Retinal pigment epithelial cell (primary cell): Measurements from ENCODE around the gene SPAM1.
"Not testable (repeated sequence)": the region's sequence is repeated elsewhere in the genome, so short reads cannot be mapped to it uniquely, and the experiment has no call there.

Experiments used
- DNase-seq: peaks from one replicate; pipeline ENCODE4 v3.0.0-alpha.2; 2010; ENCODE audit warnings: low read depth
- H3K4me3 ChIP-seq: 2 replicates; pipeline ENCODE4 v1.5.1; 2011; ENCODE audit warnings: mild to moderate bottlenecking, low read length, control low read depth, moderate library complexity
- TF ChIP-seq, protein P1 (sequence below): conservative IDR thresholded peaks from 2 replicates; pipeline ENCODE4 v1.5.1; 2011; ENCODE audit warnings: low read depth, low read length, control low read depth, inconsistent platforms

The SPAM1 gene

DNA sequence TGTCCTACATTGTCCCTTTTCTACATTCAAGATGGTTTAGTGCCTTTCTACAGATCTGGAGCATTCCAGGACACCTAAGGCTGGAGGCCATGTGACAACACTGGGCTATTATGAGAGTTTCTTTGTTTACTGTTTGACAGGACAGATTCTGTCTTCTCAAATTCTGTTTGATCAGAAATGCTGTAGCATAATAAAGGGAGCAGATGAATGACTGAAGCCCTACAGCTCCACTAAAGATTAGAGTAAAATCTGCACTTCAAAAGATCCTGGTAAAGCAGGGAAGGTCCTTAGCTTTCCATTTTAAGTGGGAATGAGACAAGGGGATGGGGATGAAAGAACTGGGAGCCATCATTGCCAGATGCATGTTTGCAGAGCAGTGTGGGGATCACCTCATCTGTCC is 69.4 kb downstream of the SPAM1 start:
- H3K4me3 ChIP-seq: no peak overlapping the region
- TF ChIP-seq, protein P1, sequence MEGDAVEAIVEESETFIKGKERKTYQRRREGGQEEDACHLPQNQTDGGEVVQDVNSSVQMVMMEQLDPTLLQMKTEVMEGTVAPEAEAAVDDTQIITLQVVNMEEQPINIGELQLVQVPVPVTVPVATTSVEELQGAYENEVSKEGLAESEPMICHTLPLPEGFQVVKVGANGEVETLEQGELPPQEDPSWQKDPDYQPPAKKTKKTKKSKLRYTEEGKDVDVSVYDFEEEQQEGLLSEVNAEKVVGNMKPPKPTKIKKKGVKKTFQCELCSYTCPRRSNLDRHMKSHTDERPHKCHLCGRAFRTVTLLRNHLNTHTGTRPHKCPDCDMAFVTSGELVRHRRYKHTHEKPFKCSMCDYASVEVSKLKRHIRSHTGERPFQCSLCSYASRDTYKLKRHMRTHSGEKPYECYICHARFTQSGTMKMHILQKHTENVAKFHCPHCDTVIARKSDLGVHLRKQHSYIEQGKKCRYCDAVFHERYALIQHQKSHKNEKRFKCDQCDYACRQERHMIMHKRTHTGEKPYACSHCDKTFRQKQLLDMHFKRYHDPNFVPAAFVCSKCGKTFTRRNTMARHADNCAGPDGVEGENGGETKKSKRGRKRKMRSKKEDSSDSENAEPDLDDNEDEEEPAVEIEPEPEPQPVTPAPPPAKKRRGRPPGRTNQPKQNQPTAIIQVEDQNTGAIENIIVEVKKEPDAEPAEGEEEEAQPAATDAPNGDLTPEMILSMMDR: no peak
- DNase-seq: no peak

DNA sequence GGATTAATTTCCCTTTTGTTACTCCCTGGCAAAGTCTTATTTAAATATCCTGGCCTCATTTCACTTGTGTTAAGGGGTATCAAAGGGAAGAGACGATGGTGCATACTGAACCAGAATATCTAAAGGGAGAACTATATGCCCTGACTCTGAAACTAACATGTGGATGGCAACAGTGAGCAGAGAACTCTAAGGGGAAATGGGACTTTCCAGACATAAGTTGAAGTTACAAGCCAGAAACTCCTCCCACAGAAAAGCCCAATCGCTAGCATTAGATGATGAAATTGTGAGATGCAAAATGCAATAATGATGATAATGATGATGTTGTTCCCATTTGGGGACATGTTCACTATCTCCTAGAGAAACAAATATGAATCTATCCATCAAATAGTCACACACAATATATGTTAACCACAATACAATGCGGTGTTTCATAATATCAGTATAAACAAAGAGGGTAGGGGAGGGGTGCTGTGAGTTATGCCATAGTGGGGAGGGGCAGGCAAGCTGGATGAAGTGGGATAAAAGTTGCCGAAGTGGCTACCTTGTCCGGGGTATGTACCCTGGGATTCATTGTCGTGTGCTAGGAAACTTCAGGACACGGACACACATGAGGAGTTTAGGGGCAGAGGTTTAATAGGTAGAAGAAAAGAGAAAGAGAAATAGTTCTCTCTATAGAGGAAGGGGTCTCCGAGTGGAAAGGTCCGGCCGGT is 70.7 kb downstream of the SPAM1 start:
- H3K4me3 ChIP-seq: no peak overlapping the region
- DNase-seq: no peak
- TF ChIP-seq, protein P1: no peak

DNA sequence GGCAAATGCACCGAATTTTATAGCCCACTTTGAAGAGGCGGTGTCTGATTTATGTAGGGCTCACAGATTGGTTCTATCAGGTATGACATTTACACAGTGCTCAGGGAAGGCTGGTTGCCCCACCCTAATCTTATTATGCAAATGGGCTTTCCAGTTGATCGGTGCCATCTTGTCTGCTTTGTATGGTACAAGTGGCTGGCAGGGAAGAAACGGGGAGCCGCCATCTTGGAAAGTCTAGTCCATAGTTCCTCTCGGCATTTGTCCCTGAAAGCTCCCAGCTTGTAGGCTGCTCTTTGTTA is 71.2 kb downstream of the SPAM1 start:
- TF ChIP-seq, protein P1: no peak
- no peak for DNase-seq
- H3K4me3 ChIP-seq: no peak overlapping the region

- no peak for DNase-seq
- TF ChIP-seq, protein P1: no peak
- no peak overlapping the region for H3K4me3 ChIP-seq
Measured at GRCh38 chr7:123998921-123999320, 73.9 kb downstream of the SPAM1 start.

- TF ChIP-seq, protein P1: no peak
- no peak for DNase-seq
- no peak overlapping the region for H3K4me3 ChIP-seq
Measured at GRCh38 chr7:123999703-124000102, 74.7 kb downstream of the SPAM1 start.

DNA sequence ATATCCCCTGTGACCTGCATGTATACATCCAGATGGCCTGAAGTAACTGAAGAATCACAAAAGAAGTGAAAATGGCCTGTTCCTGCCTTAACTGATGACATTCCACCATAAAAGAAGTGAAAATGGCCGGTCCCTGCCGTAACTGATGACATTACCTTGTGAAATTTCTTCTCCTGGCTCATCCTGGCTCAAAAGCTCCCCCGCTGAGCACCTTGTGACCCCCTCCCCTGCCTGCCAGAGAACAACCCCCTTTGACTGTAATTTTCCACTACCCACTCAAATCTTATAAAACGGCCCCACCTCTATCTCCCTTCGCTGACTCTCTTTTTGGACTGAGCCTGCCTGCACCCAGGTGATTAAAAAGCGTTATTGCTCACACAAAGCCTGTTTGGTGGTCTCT is 83.3 kb downstream of the SPAM1 start:
- not testable (repeated sequence) for DNase-seq, H3K4me3 ChIP-seq

DNA sequence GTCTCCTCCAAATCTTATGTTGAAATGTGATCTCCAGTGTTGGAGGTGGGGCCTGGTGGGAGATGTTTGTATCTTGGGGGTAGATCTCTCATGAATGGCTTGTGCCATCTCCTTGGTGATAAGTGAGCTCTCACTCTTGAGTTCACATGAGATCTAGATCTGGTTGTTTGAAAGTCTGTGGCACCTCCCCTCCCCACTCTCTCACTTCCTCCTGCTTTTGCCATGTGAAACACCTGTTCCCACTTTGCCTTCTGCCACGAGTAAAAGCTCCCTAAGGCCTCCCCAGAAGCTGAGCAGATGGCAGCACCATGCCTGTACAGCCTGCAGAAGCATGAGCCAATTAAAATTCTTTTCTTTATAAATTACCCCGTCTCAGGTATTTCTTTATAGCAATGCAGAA is 84.3 kb downstream of the SPAM1 start:
- DNase-seq: no peak
- no peak overlapping the region for H3K4me3 ChIP-seq
- TF ChIP-seq, protein P1: no peak
